ENCODE results near the gene DNAJB9. TPM values are rescaled to one million over a fixed set of nuclear protein-coding genes. Genes with fewer than 3 reads are reported as not detected.

DNAJB9 gene
- total RNA-seq, 4 donors from 2014 or later, result 9.5 to 33.5 (median 24.0) TPM

- peak; percentile 74 to 79 for DNase-seq (ENCODE audit: low spot score in 2 of 2)
- Histone ChIP-seq H3K27me3 (no peaks in the 10 kb centered on the region), H3K9me3 (no peaks in the 10 kb centered on the region), H3K4me1 (peaks cover 25% of the 10 kb centered on the region), H3K36me3 (peaks cover 18% of the 10 kb centered on the region), H3K27ac (peak overlapping the region; percentile 99), H3K4me3 (peak overlapping the region; percentile 93)
- under 1% methylated on average over 29 of the region's 36 CpGs for WGBS
- TF ChIP-seq EP300 (IDR thresholded peaks at IDR 0.05) (no peak), POLR2A (IDR thresholded peaks at IDR 0.05) (no peak), CTCF (IDR thresholded peaks at IDR 0.05) (no peak), POLR2AphosphoS5 (IDR thresholded peaks at IDR 0.05) (no peak)
Observed at GRCh38 chr7:108570146-108570755, 577 bp downstream of the DNAJB9 start.

- H3K9me3 ChIP-seq, result no peaks in the 10 kb centered on the region
- no peak for DNase-seq (ENCODE audit: low spot score in 2 of 2)
- no peak for TF ChIP-seq POLR2A (IDR thresholded peaks at IDR 0.05)
- TF ChIP-seq POLR2AphosphoS5 (IDR thresholded peaks at IDR 0.05), result no peak
- no peak for TF ChIP-seq CTCF (IDR thresholded peaks at IDR 0.05)
- no peak for TF ChIP-seq EP300 (IDR thresholded peaks at IDR 0.05)
- no peak overlapping the region for H3K4me3 ChIP-seq
- peaks cover 18% of the 10 kb centered on the region for H3K36me3 ChIP-seq
- 94% methylated on average over 2 of the region's 2 CpGs for WGBS
- H3K27me3 ChIP-seq, result no peaks in the 10 kb centered on the region
- H3K4me1 ChIP-seq, result peaks cover 25% of the 10 kb centered on the region
- no peak overlapping the region for H3K27ac ChIP-seq
Observed at GRCh38 chr7:108572480-108572879, 2.8 kb downstream of the DNAJB9 start.

GRCh38 chr7:108575156-108575555 lies 5.5 kb downstream of the DNAJB9 start:
- peaks cover 28% of the 10 kb centered on the region for H3K36me3 ChIP-seq
- H3K27ac ChIP-seq, result no peak overlapping the region
- H3K27me3 ChIP-seq, result no peaks in the 10 kb centered on the region
- H3K4me1 ChIP-seq, result peaks cover 15% of the 10 kb centered on the region
- WGBS, result 63% methylated on average over 2 of the region's 2 CpGs
- H3K4me3 ChIP-seq, result no peak overlapping the region
- H3K9me3 ChIP-seq, result no peaks in the 10 kb centered on the region
- no peak for DNase-seq (ENCODE audit: low spot score in 2 of 2)
- no peak for TF ChIP-seq POLR2A (IDR thresholded peaks at IDR 0.05)
- TF ChIP-seq POLR2AphosphoS5 (IDR thresholded peaks at IDR 0.05), result no peak
- TF ChIP-seq CTCF (IDR thresholded peaks at IDR 0.05), result no peak
- no peak for TF ChIP-seq EP300 (IDR thresholded peaks at IDR 0.05)

GRCh38 chr7:108576116-108576515 lies 6.4 kb downstream of the DNAJB9 start:
- Histone ChIP-seq H3K27me3 (no peaks in the 10 kb centered on the region), H3K9me3 (no peaks in the 10 kb centered on the region), H3K36me3 (peaks cover 28% of the 10 kb centered on the region), H3K4me1 (peaks cover 9% of the 10 kb centered on the region), H3K27ac (no peak overlapping the region), H3K4me3 (no peak overlapping the region)
- no peak for DNase-seq (ENCODE audit: low spot score in 2 of 2)
- WGBS, result 90% methylated on average over 1 of the region's 1 CpG
- TF ChIP-seq CTCF (IDR thresholded peaks at IDR 0.05) (no peak), POLR2AphosphoS5 (IDR thresholded peaks at IDR 0.05) (no peak), EP300 (IDR thresholded peaks at IDR 0.05) (no peak), POLR2A (IDR thresholded peaks at IDR 0.05) (no peak)

- Histone ChIP-seq H3K27ac (no peak overlapping the region), H3K36me3 (peaks cover 20% of the 10 kb centered on the region), H3K4me1 (no peaks in the 10 kb centered on the region), H3K27me3 (no peaks in the 10 kb centered on the region), H3K9me3 (no peaks in the 10 kb centered on the region), H3K4me3 (no peak overlapping the region)
- DNase-seq (ENCODE audit: low spot score in 2 of 2), result no peak
- TF ChIP-seq POLR2AphosphoS5 (IDR thresholded peaks at IDR 0.05), result no peak
- TF ChIP-seq CTCF (IDR thresholded peaks at IDR 0.05), result no peak
- TF ChIP-seq POLR2A (IDR thresholded peaks at IDR 0.05), result no peak
- WGBS, result 95% methylated on average over 7 of the region's 7 CpGs
Observed at GRCh38 chr7:108578937-108579336, 9.3 kb downstream of the DNAJB9 start.
